Mesenchymal stem cell (in vitro differentiated cells and primary cell): ENCODE measurements around the gene ARVCF.

Experiments
- DNase-seq: peaks from one replicate; pipeline ENCODE4 v3.0.0-alpha.2; 2013
- H2AFZ ChIP-seq: one replicate; pipeline ENCODE4 v1.6.1; 2013; ENCODE audit warnings: low read depth, mild to moderate bottlenecking, control low read depth, inconsistent platforms, low read length, moderate library complexity
- H2AK5ac ChIP-seq: 2 replicates; pipeline ENCODE4 v1.6.1; 2013; ENCODE audit warnings: low read length, moderate library complexity, mild to moderate bottlenecking, inconsistent platforms; ENCODE audit not compliant: severe bottlenecking
- H2BK120ac ChIP-seq: one replicate; pipeline ENCODE4 v1.6.1; 2013; ENCODE audit warnings: low read depth, mild to moderate bottlenecking, inconsistent platforms, low read length, moderate library complexity
- H2BK12ac ChIP-seq, 2 experiments: one replicate each; pipeline ENCODE4 v1.6.1; 2013; ENCODE audit warnings: inconsistent platforms in 2 of 2, low read length in 2 of 2, mild to moderate bottlenecking in 2 of 2, moderate library complexity in 2 of 2, control low read depth in 1 of 2
- H2BK15ac ChIP-seq: one replicate; pipeline ENCODE4 v1.6.1; 2013; ENCODE audit warnings: mild to moderate bottlenecking, low read depth, inconsistent platforms; ENCODE audit not compliant: poor library complexity, severe bottlenecking
- H2BK5ac ChIP-seq: 2 replicates; pipeline ENCODE4 v1.6.1; 2013; ENCODE audit warnings: low read depth, mild to moderate bottlenecking, low read length, control low read depth, inconsistent platforms; ENCODE audit not compliant: poor library complexity, severe bottlenecking
- H3K14ac ChIP-seq, 2 experiments: one replicate each; pipeline ENCODE4 v1.6.1; 2013; ENCODE audit warnings: inconsistent platforms in 2 of 2, low read length in 2 of 2, control low read depth in 1 of 2, mild to moderate bottlenecking in 1 of 2, moderate library complexity in 1 of 2
- H3K18ac ChIP-seq, 2 experiments: one replicate each; pipeline ENCODE4 v1.6.1; 2013; ENCODE audit warnings: inconsistent platforms in 2 of 2, low read length in 2 of 2, control low read depth in 1 of 2, low read depth in 1 of 2, mild to moderate bottlenecking in 1 of 2
- H3K23ac ChIP-seq, 2 experiments: one replicate each; pipeline ENCODE4 v1.6.1; 2013; ENCODE audit warnings: inconsistent platforms in 2 of 2, low read length in 2 of 2, mild to moderate bottlenecking in 2 of 2, moderate library complexity in 2 of 2, control low read depth in 1 of 2
- H3K27ac ChIP-seq: 2 replicates; pipeline ENCODE4 v1.5.1; 2013; ENCODE audit warnings: mild to moderate bottlenecking, moderate library complexity, low read length, control low read depth, inconsistent platforms; ENCODE audit not compliant: poor library complexity, severe bottlenecking
- H3K27me3 ChIP-seq, 2 experiments: 2 replicates each; pipeline versions ENCODE4 v1.6.1 to v1.7.0; 2013; ENCODE audit warnings: low read length in 2 of 2, mild to moderate bottlenecking in 2 of 2, moderate library complexity in 2 of 2, control low read depth in 1 of 2, inconsistent platforms in 1 of 2; ENCODE audit not compliant: control insufficient read depth in 1 of 2, insufficient read depth in 1 of 2
- H3K36me3 ChIP-seq, 2 experiments: 2 replicates each; pipeline versions ENCODE4 v1.6.1 to v1.7.0; 2013; ENCODE audit warnings: low read length in 2 of 2, control low read depth in 1 of 2, inconsistent platforms in 1 of 2, low read depth in 1 of 2, mild to moderate bottlenecking in 1 of 2; ENCODE audit not compliant: insufficient read depth in 2 of 2, control insufficient read depth in 1 of 2
- H3K4ac ChIP-seq, 2 experiments: one replicate each; pipeline ENCODE4 v1.6.1; 2013; ENCODE audit warnings: inconsistent platforms in 2 of 2, low read length in 2 of 2, mild to moderate bottlenecking in 2 of 2, moderate library complexity in 2 of 2, control low read depth in 1 of 2, low read depth in 1 of 2
- H3K4me1 ChIP-seq: 2 replicates; pipeline ENCODE4 v1.6.1; 2013; ENCODE audit warnings: low read depth, low read length, control low read depth; ENCODE audit not compliant: control insufficient read depth, insufficient read depth
- H3K4me2 ChIP-seq: 2 replicates; pipeline ENCODE4 v1.6.1; 2013; ENCODE audit warnings: low read length, mild to moderate bottlenecking, inconsistent platforms; ENCODE audit not compliant: poor library complexity, severe bottlenecking
- H3K4me3 ChIP-seq, 2 experiments: 2 replicates each; pipeline versions ENCODE4 v1.5.1 to v1.7.0; 2013; ENCODE audit warnings: low read length in 2 of 2, mild to moderate bottlenecking in 2 of 2, control low read depth in 1 of 2, low read depth in 1 of 2; ENCODE audit not compliant: insufficient read depth in 1 of 2
- H3K79me1 ChIP-seq: replicated peaks from 2 replicates; pipeline ENCODE4 v1.6.1; 2013; ENCODE audit warnings: mild to moderate bottlenecking, control low read depth, low read length, inconsistent platforms; ENCODE audit not compliant: poor library complexity, severe bottlenecking
- H3K9ac ChIP-seq: 2 replicates; pipeline ENCODE4 v1.7.0; 2013; ENCODE audit warnings: mild to moderate bottlenecking, low read length, moderate library complexity
- H3K9me3 ChIP-seq: 2 replicates; pipeline ENCODE4 v1.7.0; 2013; ENCODE audit warnings: mild to moderate bottlenecking, low read length; ENCODE audit not compliant: control insufficient read depth
- H4K8ac ChIP-seq: one replicate; pipeline ENCODE4 v1.6.1; 2013; ENCODE audit warnings: inconsistent platforms, mild to moderate bottlenecking, low read length, moderate library complexity
- H4K91ac ChIP-seq: one replicate; pipeline ENCODE4 v1.6.1; 2013; ENCODE audit warnings: mild to moderate bottlenecking, low read length, inconsistent platforms
- WGBS: methylation state at CpG from one replicate; pipeline ENCODE4 v1.1.7; 2013; ENCODE audit warnings: mixed read lengths; 5-methylcytosine and 5-hydroxymethylcytosine counted together

ARVCF gene

GRCh38 chr22:20054485-20054884, 37.9 kb upstream of the ARVCF start:
- no peak for DNase-seq
- Histone ChIP-seq H3K14ac (no peak overlapping the region), H2BK15ac (no peak overlapping the region), H4K8ac (no peak overlapping the region), H2AK5ac (no peak overlapping the region), H2AFZ (no peak overlapping the region), H3K18ac (no peak overlapping the region), H3K27ac (no peak overlapping the region), H2BK12ac (no peak overlapping the region), H2BK5ac (no peak overlapping the region), H2BK120ac (no peak overlapping the region), H3K79me1 (peaks cover 17% of the 10 kb centered on the region), H3K4me1 (no peaks in the 10 kb centered on the region), H3K23ac (no peak overlapping the region), H3K36me3 (peaks cover 65 to 73% of the 10 kb centered on the region in 2 experiments), H3K9me3 (no peaks in the 10 kb centered on the region), H3K9ac (no peak overlapping the region), H3K27me3 (no peaks in the 10 kb centered on the region), H4K91ac (no peak overlapping the region), H3K4ac (no peak overlapping the region), H3K4me2 (no peak overlapping the region), H3K4me3 (no peak overlapping the region)
- WGBS: 96% methylated on average over 6 of the region's 6 CpGs

GRCh38 chr22:20054034-20054427, 37.4 kb upstream of the ARVCF start:
- Histone ChIP-seq H2BK5ac (no peak overlapping the region), H3K4me1 (no peaks in the 10 kb centered on the region), H3K79me1 (peaks cover 17% of the 10 kb centered on the region), H4K8ac (no peak overlapping the region), H2BK120ac (no peak overlapping the region), H3K18ac (no peak overlapping the region), H4K91ac (no peak overlapping the region), H2BK12ac (no peak overlapping the region), H3K36me3 (peaks cover 65 to 70% of the 10 kb centered on the region in 2 experiments), H2AK5ac (no peak overlapping the region), H3K14ac (no peak overlapping the region), H3K4ac (no peak overlapping the region), H3K4me3 (no peak overlapping the region), H3K4me2 (no peak overlapping the region), H2BK15ac (no peak overlapping the region), H3K27ac (no peak overlapping the region), H3K9me3 (no peaks in the 10 kb centered on the region), H2AFZ (no peak overlapping the region), H3K27me3 (no peaks in the 10 kb centered on the region), H3K23ac (no peak overlapping the region), H3K9ac (no peak overlapping the region)
- WGBS: 98% methylated on average over 12 of the region's 12 CpGs
- DNase-seq: no peak

- H3K4me3 ChIP-seq: no peak overlapping the region
- H2BK120ac ChIP-seq: no peak overlapping the region
- no peaks in the 10 kb centered on the region for H3K9me3 ChIP-seq
- peaks cover 65 to 69% of the 10 kb centered on the region in 2 experiments for H3K36me3 ChIP-seq
- H3K4me2 ChIP-seq: no peak overlapping the region
- H3K79me1 ChIP-seq: peaks cover 17% of the 10 kb centered on the region
- 94% methylated on average over 14 of the region's 14 CpGs for WGBS
- no peaks in the 10 kb centered on the region for H3K27me3 ChIP-seq
- no peak overlapping the region for H4K91ac ChIP-seq
- DNase-seq: no peak
- H2BK12ac ChIP-seq: no peak overlapping the region
- H3K9ac ChIP-seq: no peak overlapping the region
- H2BK5ac ChIP-seq: no peak overlapping the region
- H2AK5ac ChIP-seq: no peak overlapping the region
- no peak overlapping the region for H3K4ac ChIP-seq
- no peak overlapping the region for H3K27ac ChIP-seq
- H3K4me1 ChIP-seq: no peaks in the 10 kb centered on the region
- H3K18ac ChIP-seq: no peak overlapping the region
- H2BK15ac ChIP-seq: no peak overlapping the region
- no peak overlapping the region for H4K8ac ChIP-seq
- H2AFZ ChIP-seq: no peak overlapping the region
- H3K23ac ChIP-seq: no peak overlapping the region
- H3K14ac ChIP-seq: no peak overlapping the region
Measured at GRCh38 chr22:20053407-20054033, 36.9 kb upstream of the ARVCF start.

GRCh38 chr22:20052309-20053259, 36.0 kb upstream of the ARVCF start:
- no peak overlapping the region for H4K91ac ChIP-seq
- H2BK15ac ChIP-seq: no peak overlapping the region

More at GRCh38 chr22:20052309-20053259, 36.0 kb upstream of the ARVCF start:
- H3K36me3 ChIP-seq: peaks cover 66 to 71% of the 10 kb centered on the region in 2 experiments
- no peak overlapping the region for H3K18ac ChIP-seq
- no peak overlapping the region for H3K4me2 ChIP-seq
- no peak overlapping the region for H2BK5ac ChIP-seq
- no peak overlapping the region for H2BK120ac ChIP-seq
- H3K27ac ChIP-seq: no peak overlapping the region
- H2BK12ac ChIP-seq: no peak overlapping the region
- no peak overlapping the region for H4K8ac ChIP-seq
- H2AFZ ChIP-seq: no peak overlapping the region
- no peak overlapping the region for H3K14ac ChIP-seq
- no peaks in the 10 kb centered on the region for H3K9me3 ChIP-seq
- DNase-seq: no peak
- peaks cover 17% of the 10 kb centered on the region for H3K79me1 ChIP-seq
- no peak overlapping the region for H3K23ac ChIP-seq
- no peak overlapping the region for H2AK5ac ChIP-seq
- no peak overlapping the region for H3K4me3 ChIP-seq
- no peaks in the 10 kb centered on the region for H3K27me3 ChIP-seq
- H3K9ac ChIP-seq: no peak overlapping the region
- WGBS: 97% methylated on average over 21 of the region's 26 CpGs
- no peak overlapping the region for H3K4ac ChIP-seq
- no peaks in the 10 kb centered on the region for H3K4me1 ChIP-seq
